Tibial artery (tissue), 4 donors: ENCODE results near the gene LDHAL6A.

Experiments used
- DNase-seq, 2 donors: peaks; one replicate each; pipeline ENCODE4 v3.0.0-alpha.2; 2019
- H3K27ac ChIP-seq, 2 donors: fragments of 200-600 bp; sonication (generic) in 1 of 2; 1 replicate in 1 of 2; 2 replicates in 1 of 2; pipeline ENCODE4 v1.5.1; 2018 to 2019; ENCODE audit warnings: mild to moderate bottlenecking in 1 of 2
- H3K27me3 ChIP-seq, 2 donors: fragments of 200-600 bp; sonication (generic) in 1 of 2; one replicate each; pipeline versions ENCODE4 v1.5.1 to v1.6.0; 2016 to 2019
- H3K36me3 ChIP-seq, 3 donors: fragments of 200-600 bp; sonication (generic) in 2 of 3; one replicate each; pipeline ENCODE4 v1.5.1; 2016 to 2019; ENCODE audit warnings: mild to moderate bottlenecking in 2 of 3
- H3K4me1 ChIP-seq, 4 donors: fragments of 200-600 bp; sonication (generic) in 2 of 4; 1 replicate in 3 of 4; 2 replicates in 1 of 4; pipeline ENCODE4 v1.5.1; 2016 to 2019
- H3K4me3 ChIP-seq, 2 donors: fragments of 200-600 bp; sonication (generic) in 1 of 2; 1 replicate in 1 of 2; 2 replicates in 1 of 2; pipeline ENCODE4 v1.5.1; 2018 to 2019; ENCODE audit warnings: mild to moderate bottlenecking in 2 of 2
- H3K9me3 ChIP-seq, 3 donors: fragments of 200-600 bp; sonication (generic) in 1 of 3; one replicate each; pipeline ENCODE4 v1.5.1; 2016 to 2019
- intact Hi-C: fragments of 100-400 bp; cut with DNase I; formaldehyde crosslinking; loops from one replicate; pipeline ENCODE4 v1.15.0; 2023; ENCODE audit warnings: low total_unique reads
- TF ChIP-seq, protein P1 (sequence below), 2 experiments: fragments of 200-600 bp in 1 of 2; fragments of 450-650 bp in 1 of 2; IDR thresholded peaks; one replicate each; pipeline ENCODE4 v1.5.1; 2017 to 2019; ENCODE audit warnings: antibody characterized with exemption in 2 of 2, mild to moderate bottlenecking in 1 of 2, moderate library complexity in 1 of 2

Gene LDHAL6A

DNA sequence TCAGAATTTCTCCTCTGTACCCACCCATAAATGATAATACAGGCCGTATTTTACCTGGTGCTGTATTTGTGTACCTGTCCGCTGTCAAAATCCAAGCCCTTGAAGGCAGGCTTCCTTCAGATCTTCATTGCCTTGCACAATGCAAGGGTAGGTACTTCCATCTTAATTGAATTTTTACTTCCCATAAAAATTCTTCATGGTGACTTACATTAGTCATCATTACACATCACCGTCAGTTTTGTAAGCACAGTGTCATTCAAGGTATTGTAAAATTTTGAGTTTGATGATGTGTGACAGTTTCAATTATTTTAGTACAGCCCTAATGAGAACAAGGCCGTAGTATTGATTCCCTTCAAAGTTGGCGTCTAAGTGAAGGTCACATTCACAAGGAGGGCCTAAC lies 71.9 kb downstream of the LDHAL6A start:
- peaks cover 0 to 8% (median 0%) of the 10 kb centered on the region in 3 donors for H3K36me3 ChIP-seq
- intact Hi-C loops, result loop anchor here (2.0 to 10.0 kb wide), 3 partner anchors 107 to 205 kb away; partner anchors contain the start of genes GTF2H1, HPS5, LDHA and SPTY2D1
- H3K9me3 ChIP-seq, result no peaks in the 10 kb centered on the region
- peaks cover 0 to 33% (median 9%) of the 10 kb centered on the region in 4 donors for H3K4me1 ChIP-seq
- DNase-seq, result no peak
- TF ChIP-seq, protein P1, sequence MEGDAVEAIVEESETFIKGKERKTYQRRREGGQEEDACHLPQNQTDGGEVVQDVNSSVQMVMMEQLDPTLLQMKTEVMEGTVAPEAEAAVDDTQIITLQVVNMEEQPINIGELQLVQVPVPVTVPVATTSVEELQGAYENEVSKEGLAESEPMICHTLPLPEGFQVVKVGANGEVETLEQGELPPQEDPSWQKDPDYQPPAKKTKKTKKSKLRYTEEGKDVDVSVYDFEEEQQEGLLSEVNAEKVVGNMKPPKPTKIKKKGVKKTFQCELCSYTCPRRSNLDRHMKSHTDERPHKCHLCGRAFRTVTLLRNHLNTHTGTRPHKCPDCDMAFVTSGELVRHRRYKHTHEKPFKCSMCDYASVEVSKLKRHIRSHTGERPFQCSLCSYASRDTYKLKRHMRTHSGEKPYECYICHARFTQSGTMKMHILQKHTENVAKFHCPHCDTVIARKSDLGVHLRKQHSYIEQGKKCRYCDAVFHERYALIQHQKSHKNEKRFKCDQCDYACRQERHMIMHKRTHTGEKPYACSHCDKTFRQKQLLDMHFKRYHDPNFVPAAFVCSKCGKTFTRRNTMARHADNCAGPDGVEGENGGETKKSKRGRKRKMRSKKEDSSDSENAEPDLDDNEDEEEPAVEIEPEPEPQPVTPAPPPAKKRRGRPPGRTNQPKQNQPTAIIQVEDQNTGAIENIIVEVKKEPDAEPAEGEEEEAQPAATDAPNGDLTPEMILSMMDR (IDR thresholded peaks at IDR 0.05), result no peak
- H3K4me3 ChIP-seq, result peak overlapping the region; percentile 84 to 95
- no peaks in the 10 kb centered on the region for H3K27me3 ChIP-seq
- peak overlapping the region; percentile 92 to 93 for H3K27ac ChIP-seq
